Lower leg skin (tissue), 4 donors: ENCODE measurements around the gene RAB4B. TPM values are rescaled to one million over a fixed set of nuclear protein-coding genes. Genes with fewer than 3 reads are reported as not detected.
A peak's percentile ranks its signal among the peaks of the same experiment; 100 is the strongest.

Experiments
- DNase-seq, 2 donors: peaks; one replicate each; pipeline ENCODE4 v3.0.0-alpha.2; 2019; ENCODE audit warnings: low spot score in 2 of 2
- H3K4me3 ChIP-seq: fragments of 200-600 bp; sonication (generic); 2 replicates; pipeline ENCODE4 v1.5.1; 2017; ENCODE audit warnings: mild to moderate bottlenecking, low read depth; ENCODE audit not compliant: poor library complexity, severe bottlenecking
- CTCF ChIP-seq, 3 donors: fragments of 450-650 bp; IDR thresholded peaks; one replicate each; pipeline ENCODE4 v1.5.1; 2016; ENCODE audit warnings: antibody characterized with exemption in 3 of 3, mild to moderate bottlenecking in 3 of 3, moderate library complexity in 2 of 3
- POLR2A ChIP-seq, 2 donors: fragments of 450-650 bp; IDR thresholded peaks; one replicate each; pipeline ENCODE4 v1.6.1; 2016 to 2017; ENCODE audit warnings: antibody characterized with exemption in 2 of 2, mild to moderate bottlenecking in 1 of 2, moderate library complexity in 1 of 2
- WGBS, 2 donors: methylation state at CpG; one replicate each; pipeline ENCODE4 v1.1.5; 2018; 5-methylcytosine and 5-hydroxymethylcytosine counted together
- intact Hi-C: fragments of 100-400 bp; cut with DNase I; formaldehyde crosslinking; loops from one replicate; pipeline ENCODE4 v1.15.0; 2023; ENCODE audit warnings: low total_unique reads
- total RNA-seq, 4 donors: library from RNA; depleted of rRNA; stranded (reverse); fragments of >200 nt; gene quantifications; one replicate each; pipeline ENCODE4 v1.1.0, GENCODE V29; 2016

The RAB4B gene
- total RNA-seq, 4 donors from 2014 or later, result 18.7 to 22.8 (median 19.7) TPM

GRCh38 chr19:40808021-40808325 is 29.9 kb downstream of the RAB4B start:
- intact Hi-C loops, result loop anchor here (5.0 kb wide), 1 partner anchor 146 kb away; no protein-coding TSS in a partner anchor
- no peak for TF ChIP-seq CTCF (IDR thresholded peaks at IDR 0.05)
- no peak for TF ChIP-seq POLR2A (IDR thresholded peaks at IDR 0.05)
- 91 to 100% methylated on average over 2 of the region's 2 CpGs for WGBS, 2 donors
- H3K4me3 ChIP-seq, result no peak overlapping the region
- no peak for DNase-seq

GRCh38 chr19:40808497-40808896 is 30.4 kb downstream of the RAB4B start:
- no peak for TF ChIP-seq CTCF (IDR thresholded peaks at IDR 0.05)
- TF ChIP-seq POLR2A (IDR thresholded peaks at IDR 0.05), result no peak
- 68 to 95% methylated on average over 4 to 5 of the region's 5 CpGs for WGBS, 2 donors
- no peak overlapping the region for H3K4me3 ChIP-seq
- intact Hi-C loops, result loop anchor here (5.0 kb wide), 1 partner anchor 146 kb away; no protein-coding TSS in a partner anchor
- DNase-seq, result no peak

- TF ChIP-seq POLR2A (IDR thresholded peaks at IDR 0.05), result no peak
- no peak for TF ChIP-seq CTCF (IDR thresholded peaks at IDR 0.05)
- intact Hi-C loops, result loop anchor here (5.0 kb wide), 2 partner anchors 147 to 323 kb away; no protein-coding TSS in a partner anchor
- DNase-seq, result no peak
- WGBS, 2 donors, result 88 to 93% methylated on average over 33 to 35 of the region's 39 CpGs
- H3K4me3 ChIP-seq, result no peak overlapping the region
These were observed 31.5 kb downstream of the RAB4B start for GRCh38 chr19:40809358-40810086.

- intact Hi-C loops, result loop anchor here (5.0 kb wide), 1 partner anchor 322 kb away; no protein-coding TSS in a partner anchor
- TF ChIP-seq POLR2A (IDR thresholded peaks at IDR 0.05) (no peak), CTCF (IDR thresholded peaks at IDR 0.05) (no peak)
These were observed 32.1 kb downstream of the RAB4B start for GRCh38 chr19:40810160-40810559.

GRCh38 chr19:40810649-40811408 is 32.8 kb downstream of the RAB4B start:
- intact Hi-C loops, result loop anchor here (5.0 kb wide), 1 partner anchor 321 kb away; no protein-coding TSS in a partner anchor
- peak; percentile 76 to 96 for DNase-seq
- H3K4me3 ChIP-seq, result peak overlapping the region; percentile 12
- WGBS, 2 donors, result 3 to 4% methylated on average over 31 to 43 of the region's 65 CpGs

More at GRCh38 chr19:40810160-40810559, 32.1 kb downstream of the RAB4B start:
- peak overlapping the region; percentile 17 for H3K4me3 ChIP-seq
- no peak for DNase-seq
- 49 to 62% methylated on average over 14 of the region's 14 CpGs for WGBS, 2 donors
